GM19193 (cell line): Measurements from ENCODE around the gene GPR142.

Experiments used
- POLR2A ChIP-seq: IDR thresholded peaks from 4 replicates; pipeline ENCODE4 v1.6.1; 2011; ENCODE audit not compliant: insufficient read depth, insufficient read length; ENCODE audit errors: extremely low read depth

The GPR142 gene

GRCh38 chr17:74358697-74359096 is 8.6 kb upstream of the GPR142 start:
- no peak for TF ChIP-seq POLR2A

GRCh38 chr17:74359916-74360315 is 7.4 kb upstream of the GPR142 start:
- no peak for TF ChIP-seq POLR2A

- no peak for TF ChIP-seq POLR2A
Observed at GRCh38 chr17:74360899-74361229, 6.4 kb upstream of the GPR142 start.

- no peak for TF ChIP-seq POLR2A
Observed at GRCh38 chr17:74361230-74362068, 5.9 kb upstream of the GPR142 start, which contains the start of gene BTBD17. Gene BTBD17, minus strand, starts transcription at chr17:74361868. Its CDS starts 49 bp downstream, at chr17:74361819.

- no peak for TF ChIP-seq POLR2A
Observed at GRCh38 chr17:74362069-74362405, 5.3 kb upstream of the GPR142 start.

GRCh38 chr17:74362810-74363498 is 4.4 kb upstream of the GPR142 start:
- TF ChIP-seq POLR2A = no peak

- no peak for TF ChIP-seq POLR2A
Observed at GRCh38 chr17:74368341-74369081, 1.2 kb downstream of the GPR142 start.

GRCh38 chr17:74369221-74369620 is 1.9 kb downstream of the GPR142 start:
- TF ChIP-seq POLR2A = no peak

GRCh38 chr17:74369665-74370490 is 2.6 kb downstream of the GPR142 start:
- TF ChIP-seq POLR2A = no peak

- no peak for TF ChIP-seq POLR2A
Observed at GRCh38 chr17:74371653-74372147, 4.4 kb downstream of the GPR142 start.

GRCh38 chr17:74372426-74372825 is 5.1 kb downstream of the GPR142 start:
- no peak for TF ChIP-seq POLR2A

GRCh38 chr17:74373838-74374606 is 6.7 kb downstream of the GPR142 start:
- TF ChIP-seq POLR2A = no peak

GRCh38 chr17:74374858-74375257 is 7.6 kb downstream of the GPR142 start:
- no peak for TF ChIP-seq POLR2A

- TF ChIP-seq POLR2A = no peak
Observed at GRCh38 chr17:74379495-74380085, 12.3 kb downstream of the GPR142 start.
